ENCODE results near the gene MACIR. TPM values are rescaled to one million over a fixed set of nuclear protein-coding genes. Genes with fewer than 3 reads are reported as not detected.

The MACIR gene
- total and polyA plus RNA-seq, 10 of the 15 experiments (the other 5 are each of a cell fraction or from before 2014, with no cell fraction given), result 2.1 to 16.1 (median 10.8) TPM

- Histone ChIP-seq H3K79me2 (ENCODE audit: control insufficient read depth, insufficient read depth, low read length) (no peaks in the 10 kb centered on the region), H3K9me3 (replicated peaks; ENCODE audit: control insufficient read depth, insufficient read depth, low read length) (no peaks in the 10 kb centered on the region), H3K4me2 (ENCODE audit: control insufficient read depth, insufficient read depth) (no peak overlapping the region), H3K4me3 (no peak overlapping the region), H4K20me1 (ENCODE audit: control insufficient read depth, insufficient read depth) (no peaks in the 10 kb centered on the region), H3K27me3 (replicated peaks in 1 of 2; ENCODE audit: control insufficient read depth in 2 of 2, insufficient read depth in 2 of 2, low read length in 1 of 2) (no peaks in the 10 kb centered on the region), H2AFZ (ENCODE audit: control insufficient read depth, low read depth, low read length) (no peak overlapping the region), H3K36me3 (ENCODE audit: control insufficient read depth in 2 of 2, insufficient read depth in 2 of 2, low read length in 1 of 2) (no peaks in the 10 kb centered on the region), H3K27ac (ENCODE audit: control insufficient read depth, insufficient read depth) (no peak overlapping the region), H3K4me1 (ENCODE audit: control insufficient read depth, insufficient read depth, low read length) (no peaks in the 10 kb centered on the region), H3K9ac (ENCODE audit: control insufficient read depth, insufficient read depth, low read length) (no peak overlapping the region)
- 96% methylated on average over 4 of the region's 4 CpGs for WGBS (ENCODE audit: insufficient coverage, insufficient replicate concordance, low lambda C conversion rate, missing lambda C conversion rate)
- in situ Hi-C loops (cut with MboI) (no loop called here), intact Hi-C loops (cut with micrococcal nuclease; ENCODE audit: unreplicated experiment) (no loop called here)
- BruUV-seq (replicated peaks), result no TSS peak
- ChIA-PET RAD21 (ENCODE audit: unreplicated experiment) (no interaction called here), CTCF (interaction anchor here (0.6 to 0.9 kb wide), 2 partner anchors 35 to 184 kb away, joined by 3 to 6 read pairs; no protein-coding TSS in a partner anchor), SMC1A (ENCODE audit: uncharacterized antibody, unreplicated experiment) (interaction anchor here (0.9 kb wide), 1 partner anchor 10 kb away, joined by 3 read pairs; no protein-coding TSS in a partner anchor), POLR2A (no interaction called here)
- ATAC-seq (no peak), FAIRE-seq (no peak), DNase-seq (ENCODE audit: low read depth, low spot score) (no peak)
- TF ChIP-seq BACH1 (IDR thresholded peaks at IDR 0.05; ENCODE audit: borderline replicate concordance) (no peak), ELK1 (IDR thresholded peaks at IDR 0.05; ENCODE audit: low read depth, low read length) (no peak), ZNF207 (IDR thresholded peaks at IDR 0.05; ENCODE audit: borderline replicate concordance) (no peak), KAT2A (conservative IDR thresholded peaks at IDR 0.05; ENCODE audit: control insufficient read depth, low read depth, low read length) (no peak), DPF2 (IDR thresholded peaks at IDR 0.05) (no peak), HDAC2 (IDR thresholded peaks at IDR 0.05) (no peak), CREB1 (IDR thresholded peaks at IDR 0.05; ENCODE audit: low read depth) (no peak), SUPT20H (IDR thresholded peaks at IDR 0.05; ENCODE audit: borderline replicate concordance, control insufficient read depth, low read depth, low read length) (no peak), HDGF (IDR thresholded peaks at IDR 0.05) (no peak), NFIC (IDR thresholded peaks at IDR 0.05; ENCODE audit: low read depth, low read length) (no peak), MAX (IDR thresholded peaks at IDR 0.05; ENCODE audit: low read depth, low read length) (no peak), ATF2 (IDR thresholded peaks at IDR 0.05; ENCODE audit: low read length) (no peak), E2F8 (IDR thresholded peaks at IDR 0.05; ENCODE audit: low read depth, partially characterized antibody) (no peak), ZNF384 (IDR thresholded peaks at IDR 0.05; ENCODE audit: borderline replicate concordance, low read depth, low read length) (no peak), IKZF2 (IDR thresholded peaks at IDR 0.05) (no peak), STAT3 (IDR thresholded peaks at IDR 0.05; ENCODE audit: low read depth, low read length) (no peak), SP1 (IDR thresholded peaks at IDR 0.05; ENCODE audit: low read depth, low read length) (no peak), MTA2 (IDR thresholded peaks at IDR 0.05; ENCODE audit: low read depth) (no peak), ZNF217 (IDR thresholded peaks at IDR 0.05) (no peak), BMI1 (IDR thresholded peaks at IDR 0.05; ENCODE audit: borderline replicate concordance) (no peak)
These were observed 33.0 kb downstream of the MACIR start for GRCh38 chr5:103291606-103292005.
